ENCODE measurements around the gene CSMD2.

Gene CSMD2

DNA sequence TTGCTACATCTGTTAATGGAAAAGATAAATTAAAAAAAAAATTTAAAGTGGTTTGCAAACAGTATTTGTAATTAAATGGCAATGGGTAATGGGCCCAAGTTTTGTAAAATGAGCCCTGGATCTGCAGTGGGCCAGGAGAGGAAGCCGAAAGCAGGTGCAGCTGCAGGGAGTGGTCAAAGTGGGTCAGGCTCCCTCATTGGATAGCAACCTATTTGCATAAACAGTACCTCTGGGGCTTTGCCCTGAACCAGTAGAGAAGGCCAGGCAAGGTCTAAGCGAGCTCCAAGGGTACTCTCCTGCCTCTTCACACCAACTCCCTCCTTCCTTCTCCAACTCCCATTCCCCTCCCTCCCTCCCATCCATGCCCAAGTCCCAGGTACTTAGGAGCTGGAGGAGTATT lies 162.2 kb downstream of the CSMD2 start:
- DNase-seq (ENCODE audit: low read depth in 2 of 2), result no peak

DNA sequence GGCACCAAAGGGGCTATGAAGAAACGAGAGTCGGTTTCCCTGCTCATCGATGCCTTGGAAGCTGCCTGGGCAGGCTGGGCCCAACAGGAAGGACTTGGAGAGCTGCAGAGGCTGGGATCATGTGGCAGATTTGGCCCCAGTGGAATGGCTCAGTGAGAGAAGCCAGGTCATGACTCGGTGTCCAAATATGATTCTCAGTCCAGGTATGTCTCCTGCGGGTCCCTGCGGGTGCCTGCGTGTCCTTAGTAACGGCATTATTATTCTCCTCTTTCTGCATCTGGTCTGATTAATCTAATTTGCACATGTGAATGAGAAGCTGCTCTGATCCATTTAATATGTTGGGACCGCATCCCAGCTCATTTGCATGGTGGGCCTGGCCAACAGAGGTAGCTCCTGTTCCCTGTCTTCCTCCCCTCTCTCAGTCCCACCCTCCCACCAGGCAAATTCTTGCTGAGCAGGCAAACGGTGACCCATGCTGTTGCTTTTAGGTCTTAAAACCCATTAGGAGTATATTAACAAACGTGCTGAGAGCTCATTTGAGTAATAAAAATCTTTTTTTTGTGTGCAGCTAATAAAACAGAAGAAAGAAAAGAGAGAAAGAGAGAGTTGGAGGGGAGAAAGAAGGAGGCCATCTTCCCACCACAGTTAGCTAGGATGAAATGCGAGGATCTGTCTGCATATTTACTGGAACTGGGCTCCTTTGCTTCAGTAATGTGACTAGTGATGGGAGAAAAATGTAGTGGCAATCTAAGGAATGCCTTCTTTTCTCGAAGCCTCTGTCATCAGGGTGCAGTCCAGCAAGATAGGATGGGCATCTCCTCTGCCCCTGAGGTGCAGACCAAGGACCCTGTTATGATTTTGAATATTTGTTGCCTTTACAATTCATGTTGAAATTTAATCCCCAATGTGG lies 167.6 kb downstream of the CSMD2 start:
- no peak for DNase-seq (ENCODE audit: low read depth in 2 of 2)

DNA sequence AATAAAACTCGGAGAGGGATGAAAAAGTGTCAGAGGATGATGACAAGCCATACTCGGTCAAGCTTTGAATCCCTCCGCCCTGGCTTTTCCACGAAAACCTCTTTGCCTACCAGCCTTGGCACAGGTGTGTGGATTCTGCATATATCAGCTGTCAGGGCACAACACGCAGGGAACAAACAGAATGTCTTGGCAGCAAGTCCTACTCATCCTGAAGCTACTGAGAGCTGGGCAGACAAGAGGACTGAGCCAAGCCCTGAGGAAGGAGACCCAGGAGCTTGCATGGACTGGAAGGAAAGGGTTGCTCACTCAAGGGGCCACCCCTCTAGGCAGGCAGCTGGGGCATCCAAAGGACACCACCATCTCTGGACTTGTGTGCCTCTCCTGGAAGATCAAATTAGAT lies 168.7 kb downstream of the CSMD2 start:
- DNase-seq (ENCODE audit: low read depth in 2 of 2), result no peak

DNA sequence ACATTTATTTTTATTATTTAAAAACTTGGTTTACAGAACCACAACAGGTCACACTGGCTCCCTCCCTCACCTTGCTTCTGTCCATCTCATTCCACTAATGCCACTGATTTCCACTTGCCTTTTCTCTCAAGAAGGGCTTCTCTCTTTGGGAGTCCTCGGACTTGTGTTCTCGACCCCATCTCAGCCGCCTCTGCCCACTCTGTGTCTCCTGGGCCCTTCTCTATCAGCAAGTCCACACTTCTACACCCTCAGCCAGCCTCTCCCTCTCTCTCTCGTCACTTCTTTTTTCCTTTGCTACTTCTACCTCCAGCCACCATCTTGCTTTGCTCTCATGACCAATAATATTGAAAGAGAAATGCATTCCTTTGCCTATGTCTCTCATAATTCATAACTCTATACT lies 171.7 kb downstream of the CSMD2 start:
- DNase-seq (ENCODE audit: low read depth in 2 of 2), result no peak

DNA sequence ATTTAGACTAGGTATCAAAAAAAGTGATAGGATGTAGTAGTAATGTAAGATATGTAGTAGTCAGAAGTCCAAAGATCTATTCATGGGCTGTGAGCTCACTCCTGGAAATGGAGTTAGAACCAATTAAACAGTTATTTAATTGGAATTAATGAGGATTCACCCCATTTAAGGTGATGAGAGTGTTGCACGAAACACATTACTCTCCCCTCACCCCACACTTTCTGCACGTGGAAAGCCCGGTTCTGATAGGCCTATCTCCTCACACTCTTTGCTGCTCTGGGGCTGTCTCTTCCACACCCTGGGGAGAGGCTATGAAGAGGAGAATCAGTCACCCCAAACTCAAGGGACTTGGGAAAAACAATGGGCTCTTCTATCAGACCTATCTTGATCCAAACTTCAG lies 174.7 kb downstream of the CSMD2 start:
- no peak for DNase-seq (ENCODE audit: low read depth in 2 of 2)

DNA sequence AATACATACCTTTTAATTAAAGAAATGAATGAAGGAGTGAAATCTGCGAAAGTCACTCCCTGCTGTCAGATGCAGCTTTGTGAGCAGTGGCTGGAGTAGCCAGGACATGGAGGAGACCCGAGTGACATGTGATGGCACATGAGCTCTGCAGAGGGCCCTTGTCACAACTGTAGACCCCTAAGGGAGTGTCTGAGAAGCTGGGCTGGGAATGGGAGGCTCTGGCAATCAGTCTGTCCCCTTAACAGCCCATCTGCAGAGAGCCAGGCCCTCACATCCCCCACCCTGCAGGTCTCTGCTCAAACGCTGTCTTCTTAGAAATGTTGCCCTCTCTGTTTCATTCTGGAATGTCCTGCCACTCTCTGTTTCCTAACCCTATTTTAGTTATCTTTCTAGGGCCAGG lies 176.9 kb downstream of the CSMD2 start:
- no peak for DNase-seq (ENCODE audit: low read depth in 2 of 2)

DNA sequence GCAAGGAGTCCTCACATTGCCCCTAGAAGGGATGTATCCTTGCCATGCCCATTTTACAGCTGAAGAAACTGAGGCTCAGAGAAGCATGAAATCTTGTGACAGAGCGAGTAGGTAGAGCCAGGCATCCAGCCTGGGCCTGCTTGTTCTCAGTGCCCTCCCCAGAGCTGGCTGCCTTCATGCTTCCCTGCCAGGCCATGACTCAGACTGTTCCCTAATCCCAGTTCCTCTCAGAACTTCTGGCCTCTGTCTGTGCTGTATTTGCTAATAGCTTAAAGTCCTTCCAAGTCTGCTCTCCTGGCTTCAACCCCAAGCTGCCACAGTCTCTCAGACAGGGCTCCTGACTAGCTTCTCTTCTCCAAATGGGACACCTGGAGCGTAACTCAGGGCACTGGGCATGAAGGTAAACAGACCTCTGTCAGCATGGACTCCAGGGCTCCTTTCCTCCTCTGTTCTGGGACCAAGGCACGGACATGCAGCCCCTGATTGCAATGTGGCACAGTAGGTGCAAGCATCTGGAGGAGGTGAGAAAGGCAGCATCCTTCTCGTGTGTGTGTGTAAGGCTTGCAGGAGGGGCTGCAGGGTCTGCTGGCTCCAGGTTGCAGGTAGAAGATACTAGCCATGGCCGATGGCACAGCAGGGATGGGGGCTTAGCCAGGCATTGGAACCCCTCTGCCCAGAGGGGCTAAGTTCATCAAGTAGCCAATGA lies 178.5 kb downstream of the CSMD2 start:
- no peak for DNase-seq (ENCODE audit: low read depth in 2 of 2)

DNA sequence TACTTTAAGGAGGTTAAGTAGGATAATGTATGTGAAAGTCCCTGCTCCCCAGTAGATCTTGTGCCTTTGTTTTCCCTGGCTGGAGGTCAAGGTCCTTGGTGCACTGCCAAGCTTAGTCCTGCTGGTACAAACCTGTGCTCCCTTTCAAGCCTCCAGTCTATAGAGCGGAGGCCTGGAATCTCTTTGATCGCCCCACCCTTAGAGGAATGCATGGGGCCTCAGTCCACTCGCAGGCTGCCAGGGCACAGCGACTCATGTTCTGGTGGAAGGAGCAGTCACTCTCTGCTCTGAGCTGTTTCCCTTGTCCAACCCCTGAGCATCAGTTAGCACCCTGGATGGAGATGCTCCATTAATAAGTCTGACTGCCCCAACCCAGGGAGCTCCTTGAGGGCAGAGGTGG lies 179.4 kb downstream of the CSMD2 start:
- no peak for DNase-seq (ENCODE audit: low read depth in 2 of 2)

DNA sequence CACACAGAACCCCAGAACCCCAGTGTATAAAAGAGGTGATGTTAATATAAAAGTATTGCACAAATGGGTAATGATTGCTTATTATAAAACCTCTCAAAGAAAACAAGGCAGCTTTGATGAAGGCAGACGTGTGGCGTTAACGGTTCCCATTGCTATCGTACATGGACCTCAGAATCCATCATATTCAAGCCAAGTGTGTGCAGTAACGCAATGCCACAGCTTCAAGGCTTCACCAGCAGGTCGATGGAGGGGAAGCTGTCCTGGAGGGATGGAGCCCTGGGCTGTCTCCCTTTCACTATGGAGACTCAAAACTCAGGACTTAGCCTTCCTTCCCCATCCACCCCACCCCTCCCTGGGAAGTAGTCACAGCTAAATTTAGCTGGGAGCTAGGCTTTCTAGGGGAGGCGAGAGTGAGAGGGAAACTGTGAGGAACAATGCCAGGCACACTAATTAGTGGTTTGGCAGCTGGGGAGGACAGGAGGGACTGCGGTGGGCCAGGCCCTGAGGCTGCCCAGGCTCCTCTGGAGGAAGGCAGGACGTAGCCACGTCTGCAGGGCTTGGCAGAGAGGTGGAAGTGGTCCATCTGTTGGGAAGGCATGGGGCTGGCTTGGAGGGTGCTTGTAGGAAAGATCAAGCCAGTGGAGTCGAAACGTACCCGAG lies 180.0 kb downstream of the CSMD2 start:
- DNase-seq (ENCODE audit: low read depth in 2 of 2), result no peak

DNA sequence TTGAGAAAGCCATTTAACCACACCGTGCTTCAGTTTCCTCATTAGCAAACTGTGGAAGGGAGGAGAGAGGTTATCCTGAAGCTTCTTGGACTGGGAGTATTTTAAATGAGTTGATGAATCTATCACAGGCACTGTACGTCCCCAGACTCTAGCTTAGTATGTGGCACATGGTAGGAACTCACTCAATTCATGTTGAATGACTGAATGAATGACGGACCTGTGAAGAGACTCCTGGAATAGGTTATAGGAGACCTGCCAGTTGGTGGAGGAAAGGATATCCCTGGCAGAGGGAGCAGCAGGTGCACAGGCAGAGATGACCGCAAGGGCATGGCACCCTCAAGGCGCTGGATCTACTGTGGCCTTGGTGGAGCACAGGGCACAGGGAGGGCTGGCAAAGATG lies 182.6 kb downstream of the CSMD2 start:
- no peak for DNase-seq (ENCODE audit: low read depth in 2 of 2)

DNA sequence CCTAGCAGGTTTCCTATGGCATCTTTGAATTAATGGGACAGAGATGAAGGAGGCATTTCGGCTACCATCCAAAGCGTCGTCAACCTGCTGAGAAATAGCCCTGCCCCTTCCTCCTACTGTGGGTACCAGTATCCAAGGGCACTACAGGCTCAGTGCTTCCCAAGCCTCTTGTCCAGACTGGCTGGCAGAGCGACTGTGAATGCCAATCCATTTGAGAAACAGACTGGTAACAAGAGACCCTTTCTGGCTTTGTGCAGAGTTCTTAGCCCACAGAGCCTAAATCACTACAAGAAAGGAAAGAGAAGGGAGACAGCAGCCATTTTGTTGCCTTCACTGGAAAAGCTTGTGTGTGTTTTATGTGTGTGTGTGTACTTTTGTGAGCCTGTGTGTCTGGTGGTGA lies 185.7 kb downstream of the CSMD2 start:
- no peak for DNase-seq (ENCODE audit: low read depth in 2 of 2)

DNA sequence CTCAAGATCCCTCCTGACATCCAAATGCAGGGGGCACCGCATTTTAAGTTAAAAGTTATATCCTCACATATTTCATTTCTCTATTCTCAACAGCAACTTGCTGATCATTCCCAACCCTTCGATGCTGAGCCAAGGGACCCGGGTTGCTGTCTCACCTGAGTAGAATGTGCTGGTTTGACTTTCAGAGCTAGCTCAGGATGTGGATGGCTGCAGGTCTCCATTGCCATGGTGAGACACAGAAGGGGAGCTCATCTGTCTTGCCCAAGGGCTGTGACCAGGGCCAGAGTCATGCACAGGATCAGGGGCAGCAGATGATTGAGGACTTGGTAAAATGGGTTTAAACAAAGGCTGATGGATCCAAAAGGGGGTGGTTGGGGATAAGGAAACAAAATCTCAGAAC lies 189.1 kb downstream of the CSMD2 start:
- no peak for DNase-seq (ENCODE audit: low read depth in 2 of 2)

DNA sequence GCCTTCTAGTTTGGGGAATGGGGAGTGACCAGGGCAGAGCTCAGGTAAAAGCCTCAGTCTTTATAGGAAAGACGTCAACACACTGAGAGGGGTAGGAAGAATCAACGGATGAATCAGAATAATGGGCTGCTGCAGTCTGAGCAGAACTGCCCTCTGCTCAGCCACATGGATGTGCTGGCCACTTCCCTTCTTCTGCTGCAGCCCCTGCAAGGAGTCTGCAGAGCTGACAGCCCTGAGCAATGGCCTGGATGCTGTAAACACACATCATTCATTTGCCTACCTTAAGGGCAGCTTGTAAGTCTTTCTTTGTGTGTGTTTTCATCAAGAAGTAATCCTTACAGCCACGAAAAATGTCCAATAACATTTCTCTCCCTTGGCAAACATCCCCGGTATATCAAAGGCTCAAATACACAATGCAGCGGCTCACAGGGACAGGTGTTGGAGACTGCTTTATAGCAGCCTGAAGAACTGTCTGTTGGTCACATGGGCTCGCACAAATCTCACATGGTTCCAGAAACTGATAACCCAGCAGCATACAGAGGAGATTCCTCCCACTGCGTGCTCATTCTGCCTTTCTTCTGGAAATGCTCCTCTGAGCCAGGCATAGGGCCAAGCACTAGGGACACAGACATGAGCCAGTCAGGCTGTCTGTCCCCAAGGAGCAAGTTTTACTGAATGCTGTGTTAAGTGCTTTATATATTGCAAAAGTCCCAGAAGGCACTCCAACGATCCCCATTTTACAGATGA lies 191.1 kb downstream of the CSMD2 start:
- DNase-seq (ENCODE audit: low read depth in 2 of 2), result no peak

DNA sequence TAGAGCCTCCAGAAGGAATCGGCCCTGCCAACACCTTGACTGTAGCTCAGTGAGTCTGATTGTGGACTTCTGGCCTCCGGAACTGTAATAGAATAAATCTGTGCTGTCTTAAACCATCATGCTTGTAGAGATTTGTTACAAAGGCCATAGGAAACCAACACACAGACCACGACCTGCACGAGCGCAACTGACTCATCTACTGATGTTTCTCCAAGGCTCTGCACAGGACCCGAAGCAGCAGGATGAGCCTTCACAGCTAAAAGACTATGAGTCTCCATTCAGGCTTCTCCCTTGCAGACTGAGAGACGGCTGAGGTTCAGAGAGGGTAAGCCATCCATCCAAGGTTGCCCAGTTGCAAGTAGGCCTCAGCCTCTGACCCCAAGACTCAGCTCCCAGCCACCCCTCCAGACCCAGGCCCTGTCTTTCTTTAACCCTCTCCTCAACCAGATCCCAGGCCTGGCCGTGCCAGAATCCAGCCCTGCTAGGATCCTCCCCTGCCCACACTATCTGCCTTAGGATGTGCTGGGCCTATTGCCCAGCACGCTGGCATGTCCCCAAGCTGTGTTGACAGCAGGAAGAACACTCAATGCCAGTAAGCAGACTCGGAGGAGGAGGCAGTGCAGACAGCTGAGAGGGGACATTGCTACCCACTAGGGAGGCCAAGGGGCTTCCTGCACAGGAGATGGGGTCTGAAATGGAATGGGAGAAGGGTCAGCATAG lies 192.2 kb downstream of the CSMD2 start:
- no peak for DNase-seq (ENCODE audit: low read depth in 2 of 2)

DNA sequence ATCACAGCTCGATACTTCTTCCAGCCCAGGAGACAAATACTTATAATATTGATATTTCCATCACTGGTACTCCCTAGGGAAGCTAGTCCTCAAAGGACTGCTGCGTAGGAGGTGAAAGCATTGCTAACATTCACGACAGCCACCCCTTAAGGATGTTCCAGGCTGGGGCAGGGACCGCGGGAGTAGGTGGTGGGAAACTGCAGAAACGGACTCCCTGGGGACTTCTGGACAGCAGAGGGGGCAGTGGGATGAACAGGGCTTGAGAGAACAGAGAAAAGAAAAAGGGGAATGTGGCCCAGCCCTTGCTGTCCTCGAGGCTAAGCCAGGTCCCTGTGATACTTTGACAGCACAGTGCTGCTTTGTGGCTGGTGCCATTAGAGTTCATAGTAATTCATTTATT lies 193.1 kb downstream of the CSMD2 start:
- no peak for DNase-seq (ENCODE audit: low read depth in 2 of 2)

DNA sequence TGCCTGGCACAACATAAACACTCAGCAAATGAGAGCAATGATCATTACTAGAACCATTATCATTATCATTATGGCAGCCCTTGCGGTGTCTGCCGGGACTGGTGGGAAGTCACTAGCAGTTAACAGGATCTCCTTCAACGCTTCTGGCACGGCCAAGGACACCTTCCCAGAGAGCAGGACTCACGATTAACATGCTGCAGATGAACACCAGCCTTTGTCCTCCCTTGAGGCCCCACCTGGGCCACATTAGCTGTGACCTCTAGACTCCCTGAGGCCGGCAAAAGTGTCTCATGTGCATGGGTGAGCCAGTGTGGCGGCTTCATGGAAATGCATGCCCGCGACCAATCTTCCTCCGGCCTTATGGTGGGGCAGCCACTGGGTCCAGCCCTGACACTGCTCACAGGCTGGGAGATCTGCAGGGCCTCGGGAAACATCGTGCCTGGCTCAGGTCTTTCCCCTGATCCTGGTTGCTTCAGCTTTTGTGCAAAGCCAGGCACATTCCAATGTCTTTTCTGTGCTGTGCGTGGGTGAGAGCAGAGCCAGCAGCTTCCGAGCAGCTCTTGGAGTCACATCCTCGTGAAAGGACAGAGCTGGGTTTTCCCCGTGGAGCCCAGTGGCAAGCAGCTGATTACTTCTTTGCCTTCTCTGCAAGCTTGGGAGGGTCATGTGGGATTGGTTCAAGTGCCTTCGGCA lies 193.9 kb downstream of the CSMD2 start:
- no peak for DNase-seq (ENCODE audit: low read depth in 2 of 2)

DNA sequence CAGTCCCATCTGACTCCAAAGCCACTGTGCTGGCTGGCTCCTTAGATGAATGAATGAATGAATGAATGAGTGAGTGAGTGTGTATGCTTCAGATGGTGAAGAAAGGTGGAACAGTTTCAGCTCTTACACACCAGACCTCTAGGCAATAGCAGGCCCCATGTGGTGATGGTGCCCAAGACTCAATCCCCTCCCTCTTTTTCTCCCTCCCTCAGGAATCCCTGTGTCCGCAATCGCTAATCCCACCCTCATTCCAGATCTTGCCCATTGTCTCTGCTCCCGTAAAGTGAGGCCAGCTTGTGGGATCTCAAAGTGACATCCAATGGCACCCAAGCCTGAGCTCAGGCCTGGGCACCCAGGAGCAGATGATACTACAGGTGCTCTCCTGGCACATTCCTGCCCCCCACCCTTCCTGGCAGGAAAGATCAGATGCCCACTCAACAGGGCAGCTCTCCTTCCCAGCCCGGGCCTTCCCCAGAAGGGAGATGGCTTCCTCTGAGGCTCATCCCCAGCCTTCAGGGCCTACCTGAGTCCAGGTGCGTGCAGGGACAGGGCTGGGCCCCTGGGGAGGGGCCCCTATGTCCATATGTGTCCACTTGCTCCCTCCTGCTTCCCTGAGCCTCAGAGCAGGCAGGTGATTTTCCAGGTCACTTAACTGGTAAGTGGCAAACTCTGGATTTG lies 194.7 kb downstream of the CSMD2 start:
- no peak for DNase-seq (ENCODE audit: low read depth in 2 of 2)

DNA sequence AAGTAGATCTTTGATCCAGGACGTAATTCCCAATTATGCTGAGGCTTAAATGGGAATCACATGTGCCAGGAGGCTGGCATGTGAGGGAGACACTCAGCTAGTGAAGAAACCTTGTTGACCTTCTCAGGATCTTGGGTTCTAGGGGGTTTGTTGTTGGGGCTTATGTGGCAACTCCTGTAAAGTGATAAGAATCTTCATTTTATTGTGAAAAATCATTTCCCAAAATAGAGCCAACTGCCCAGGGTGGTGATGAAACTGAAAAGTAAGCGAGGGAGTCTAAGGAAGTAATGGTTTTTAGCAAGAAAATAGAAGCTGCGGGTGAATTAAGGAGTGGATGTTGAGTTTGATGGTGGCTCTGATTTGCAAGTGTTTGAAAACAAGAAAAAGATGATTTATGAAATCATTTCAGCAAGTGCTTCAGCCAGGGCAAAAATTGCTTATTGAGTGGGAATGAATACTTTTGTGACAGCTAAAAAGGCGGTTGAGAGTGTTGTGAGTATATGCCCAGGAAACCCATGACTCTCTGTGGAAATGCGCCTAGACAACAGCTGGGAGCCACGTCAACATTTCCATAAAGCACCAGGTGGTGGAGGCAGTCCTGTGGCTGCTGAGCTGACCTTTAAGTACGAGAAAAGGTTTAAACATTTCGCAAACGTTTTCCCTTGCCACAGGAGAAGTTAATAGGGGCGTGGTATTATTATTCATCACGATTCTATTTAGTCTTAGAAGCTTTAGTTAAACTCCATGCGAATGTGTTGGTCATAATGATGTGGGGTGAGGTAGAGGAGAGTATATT lies 198.5 kb downstream of the CSMD2 start:
- no peak for DNase-seq (ENCODE audit: low read depth in 2 of 2)

DNA sequence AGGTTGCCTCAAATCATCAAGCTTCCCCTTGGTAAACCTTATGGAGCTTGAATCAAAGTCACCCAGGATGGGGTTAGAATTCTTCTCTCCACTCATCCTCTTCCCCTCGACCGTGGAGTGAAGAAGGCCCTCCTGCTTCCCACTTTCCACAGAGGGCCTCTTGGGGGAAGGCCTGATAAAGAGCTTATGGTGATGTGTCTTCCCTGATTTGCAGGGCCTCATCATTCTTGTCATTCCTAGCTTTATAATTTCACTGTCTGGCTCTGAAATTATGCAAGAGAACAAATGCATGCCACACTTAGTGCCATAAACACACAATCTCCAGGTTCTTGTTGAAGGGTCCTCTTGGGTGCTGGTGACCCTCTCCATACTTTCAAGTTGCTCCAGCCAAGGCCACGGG lies 199.9 kb downstream of the CSMD2 start:
- no peak for DNase-seq (ENCODE audit: low read depth in 2 of 2)
